ENCODE measurements around the gene SLC9B1.

Gene SLC9B1

DNA sequence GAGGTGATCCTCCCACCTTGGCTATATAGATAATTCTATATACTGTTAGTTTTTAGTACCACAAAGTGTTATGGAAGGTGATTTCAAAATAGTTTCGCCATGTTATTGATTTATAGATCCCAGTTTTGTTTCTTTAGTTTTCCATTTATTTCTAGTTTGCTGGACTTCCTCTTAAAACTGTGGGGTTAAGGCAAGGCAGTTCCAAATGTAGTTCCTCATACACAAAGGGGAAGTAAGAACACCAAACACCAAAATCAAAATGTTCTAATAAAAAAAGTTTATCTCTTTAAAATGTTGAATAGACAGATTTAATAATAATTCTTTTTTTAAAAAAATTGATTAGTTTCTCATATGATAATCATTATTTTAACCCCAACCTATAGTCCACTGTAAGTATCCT is 157.5 kb downstream of the SLC9B1 start:
- Histone ChIP-seq H3K4me2 (ENCODE audit: low read depth, low read length, poor library complexity, severe bottlenecking) (no peak overlapping the region), H3K36me3 (ENCODE audit: low read length) (no peaks in the 10 kb centered on the region), H4K20me1 (ENCODE audit: low read depth, low read length) (no peaks in the 10 kb centered on the region), H2AFZ (ENCODE audit: low read depth, low read length, severe bottlenecking) (no peak overlapping the region), H3K9me2 (replicated peaks; ENCODE audit: insufficient read depth, low read length) (no peaks in the 10 kb centered on the region), H3F3A (ENCODE audit: insufficient read depth) (0 out of 2 replicates have a peak, but pooled peaks cover 3% of the 10 kb centered on the region), H3K27ac (ENCODE audit: low read depth, low read length) (no peak overlapping the region), H3K79me2 (ENCODE audit: insufficient read depth, low read length) (peaks cover 17% of the 10 kb centered on the region), H3K27me3 (ENCODE audit: low read length) (no peaks in the 10 kb centered on the region), H3K4me3 (ENCODE audit: insufficient read depth, low read length, poor library complexity, severe bottlenecking) (no peak overlapping the region), H3K9me3 (ENCODE audit: insufficient read depth, low read length) (no peaks in the 10 kb centered on the region), H3K9ac (ENCODE audit: low read length) (no peak overlapping the region)
- TF ChIP-seq, protein P1, sequence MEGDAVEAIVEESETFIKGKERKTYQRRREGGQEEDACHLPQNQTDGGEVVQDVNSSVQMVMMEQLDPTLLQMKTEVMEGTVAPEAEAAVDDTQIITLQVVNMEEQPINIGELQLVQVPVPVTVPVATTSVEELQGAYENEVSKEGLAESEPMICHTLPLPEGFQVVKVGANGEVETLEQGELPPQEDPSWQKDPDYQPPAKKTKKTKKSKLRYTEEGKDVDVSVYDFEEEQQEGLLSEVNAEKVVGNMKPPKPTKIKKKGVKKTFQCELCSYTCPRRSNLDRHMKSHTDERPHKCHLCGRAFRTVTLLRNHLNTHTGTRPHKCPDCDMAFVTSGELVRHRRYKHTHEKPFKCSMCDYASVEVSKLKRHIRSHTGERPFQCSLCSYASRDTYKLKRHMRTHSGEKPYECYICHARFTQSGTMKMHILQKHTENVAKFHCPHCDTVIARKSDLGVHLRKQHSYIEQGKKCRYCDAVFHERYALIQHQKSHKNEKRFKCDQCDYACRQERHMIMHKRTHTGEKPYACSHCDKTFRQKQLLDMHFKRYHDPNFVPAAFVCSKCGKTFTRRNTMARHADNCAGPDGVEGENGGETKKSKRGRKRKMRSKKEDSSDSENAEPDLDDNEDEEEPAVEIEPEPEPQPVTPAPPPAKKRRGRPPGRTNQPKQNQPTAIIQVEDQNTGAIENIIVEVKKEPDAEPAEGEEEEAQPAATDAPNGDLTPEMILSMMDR (IDR thresholded peaks at IDR 0.05; ENCODE audit: insufficient read depth, low read length, poor library complexity, severe bottlenecking) = no peak
- no peak for TF ChIP-seq EZH2phosphoT487 (conservative IDR thresholded peaks at IDR 0.05; ENCODE audit: low read length)

DNA sequence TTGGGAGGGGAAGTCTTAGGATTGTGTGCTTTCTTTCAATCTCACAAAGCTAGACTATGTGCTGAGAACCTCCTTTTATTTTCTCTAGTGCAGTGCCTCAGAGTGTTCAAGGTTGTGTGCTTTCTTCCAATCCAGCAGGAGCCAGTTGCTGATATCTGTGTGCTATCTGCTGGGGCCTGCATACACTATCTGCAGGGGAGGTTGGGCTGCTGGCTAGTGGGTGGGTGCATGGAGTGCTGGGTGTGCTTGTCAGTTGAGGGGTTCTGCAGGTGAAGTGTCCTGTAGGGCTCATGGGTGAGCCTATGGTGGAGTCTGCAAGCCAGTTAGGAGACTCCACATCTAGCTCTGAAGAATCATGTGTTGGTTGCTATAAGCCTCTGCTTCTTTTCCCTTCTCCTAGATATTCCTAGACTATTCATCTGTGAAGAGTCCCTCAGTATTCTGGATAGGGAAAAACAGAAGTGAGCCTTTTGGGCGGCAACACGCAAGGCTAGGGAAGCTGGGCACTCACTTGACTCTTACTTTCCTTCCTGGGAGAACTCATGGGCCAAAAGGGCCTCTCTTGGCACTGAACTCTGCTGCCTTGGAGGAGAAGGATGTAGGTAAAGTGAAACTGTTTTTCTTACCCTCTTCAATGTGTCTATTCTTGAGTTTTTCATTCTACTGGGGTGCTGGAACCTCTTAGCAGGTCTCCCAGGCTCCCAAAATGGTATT is 158.7 kb downstream of the SLC9B1 start:
- Histone ChIP-seq H3K36me3 (ENCODE audit: low read length) (no peaks in the 10 kb centered on the region), H3K9me3 (ENCODE audit: insufficient read depth, low read length) (no peaks in the 10 kb centered on the region)

DNA sequence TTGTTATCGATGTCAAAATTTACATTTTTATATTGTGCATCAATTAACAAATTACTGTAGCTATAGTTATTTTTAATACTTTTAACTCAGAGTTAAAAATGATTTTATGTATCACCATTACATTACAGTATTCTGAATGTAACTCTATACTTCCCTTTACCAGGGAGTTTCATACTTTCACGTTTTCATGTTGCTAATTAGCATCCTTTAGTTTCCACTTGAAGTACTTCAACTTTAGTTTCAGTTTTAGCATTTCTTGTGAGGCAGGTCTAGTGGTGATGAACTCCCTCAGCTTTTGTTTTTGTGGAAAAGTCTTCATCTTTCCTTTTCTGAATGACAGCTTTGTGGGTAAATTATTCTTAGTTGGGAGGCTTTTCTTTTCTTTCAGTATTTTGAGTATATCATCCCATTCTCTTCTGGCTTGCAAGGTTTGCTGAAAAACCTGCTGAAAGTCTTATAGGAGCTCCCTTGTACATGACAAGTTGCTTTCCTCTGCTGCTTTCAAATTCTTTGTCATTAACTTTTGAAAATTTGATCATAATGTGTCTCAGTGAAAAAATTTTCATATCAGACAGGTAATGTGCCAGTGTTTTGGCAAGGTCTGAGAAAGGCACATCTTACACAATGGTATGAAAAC is 160.6 kb downstream of the SLC9B1 start:
- TF ChIP-seq, protein P1 (IDR thresholded peaks at IDR 0.05; ENCODE audit: insufficient read depth, low read length, poor library complexity, severe bottlenecking) = no peak
- TF ChIP-seq EZH2phosphoT487 (conservative IDR thresholded peaks at IDR 0.05; ENCODE audit: low read length) = no peak
- Histone ChIP-seq H2AFZ (ENCODE audit: low read depth, low read length, severe bottlenecking) (no peak overlapping the region), H3K27me3 (ENCODE audit: low read length) (no peaks in the 10 kb centered on the region), H3K27ac (ENCODE audit: low read depth, low read length) (no peak overlapping the region), H4K20me1 (ENCODE audit: low read depth, low read length) (no peaks in the 10 kb centered on the region), H3K9ac (ENCODE audit: low read length) (no peak overlapping the region), H3F3A (ENCODE audit: insufficient read depth) (no peaks in the 10 kb centered on the region), H3K79me2 (ENCODE audit: insufficient read depth, low read length) (no peaks in the 10 kb centered on the region), H3K9me3 (ENCODE audit: insufficient read depth, low read length) (no peaks in the 10 kb centered on the region), H3K36me3 (ENCODE audit: low read length) (no peaks in the 10 kb centered on the region), H3K4me3 (ENCODE audit: insufficient read depth, low read length, poor library complexity, severe bottlenecking) (no peak overlapping the region), H3K9me2 (replicated peaks; ENCODE audit: insufficient read depth, low read length) (no peaks in the 10 kb centered on the region), H3K4me2 (ENCODE audit: low read depth, low read length, poor library complexity, severe bottlenecking) (no peak overlapping the region)

More for the DNA sequence above, 158.7 kb downstream of the SLC9B1 start:
- no peak overlapping the region for H3K27ac ChIP-seq (ENCODE audit: low read depth, low read length)
- H4K20me1 ChIP-seq (ENCODE audit: low read depth, low read length) = no peaks in the 10 kb centered on the region
- no peak overlapping the region for H3K4me2 ChIP-seq (ENCODE audit: low read depth, low read length, poor library complexity, severe bottlenecking)
- TF ChIP-seq EZH2phosphoT487 (conservative IDR thresholded peaks at IDR 0.05; ENCODE audit: low read length) = no peak
- TF ChIP-seq, protein P1 (IDR thresholded peaks at IDR 0.05; ENCODE audit: insufficient read depth, low read length, poor library complexity, severe bottlenecking) = no peak
- no peak overlapping the region for H3K9ac ChIP-seq (ENCODE audit: low read length)
- no peaks in the 10 kb centered on the region for H3K27me3 ChIP-seq (ENCODE audit: low read length)
- peaks cover 5% of the 10 kb centered on the region for H3K79me2 ChIP-seq (ENCODE audit: insufficient read depth, low read length)
- H3F3A ChIP-seq (ENCODE audit: insufficient read depth) = no peaks in the 10 kb centered on the region
- H3K4me3 ChIP-seq (ENCODE audit: insufficient read depth, low read length, poor library complexity, severe bottlenecking) = no peak overlapping the region
- H3K9me2 ChIP-seq (replicated peaks; ENCODE audit: insufficient read depth, low read length) = no peaks in the 10 kb centered on the region
- H2AFZ ChIP-seq (ENCODE audit: low read depth, low read length, severe bottlenecking) = no peak overlapping the region
